OCI-LY1 (cell line): ENCODE results near the gene BMP5.

Experiments used
- H2AFZ ChIP-seq: fragments of 200-600 bp; sonication (generic), shearing (Covaris generic); 2 replicates; pipeline ENCODE4 v1.6.0; 2014; ENCODE audit warnings: antibody characterized with exemption, mild to moderate bottlenecking, low read length
- H3F3A ChIP-seq: fragments of 200-600 bp; sonication (generic), shearing (Covaris generic); 2 replicates; pipeline ENCODE4 v1.6.0; 2014; ENCODE audit warnings: mild to moderate bottlenecking, antibody characterized with exemption, low read length, moderate library complexity; ENCODE audit not compliant: insufficient read depth
- H3K27ac ChIP-seq: fragments of 200-600 bp; sonication (generic); 2 replicates; pipeline ENCODE4 v1.5.1; 2014; ENCODE audit warnings: low read length, mixed run types, mild to moderate bottlenecking, low read depth; ENCODE audit not compliant: poor library complexity, severe bottlenecking
- H3K27me3 ChIP-seq: fragments of 200-600 bp; sonication (generic); 2 replicates; pipeline ENCODE4 v1.6.0; 2014; ENCODE audit warnings: antibody characterized with exemption, mild to moderate bottlenecking, low read length, moderate library complexity; ENCODE audit not compliant: insufficient read depth
- H3K36me3 ChIP-seq: fragments of 200-600 bp; sonication (generic); 2 replicates; pipeline ENCODE4 v1.6.1; 2014; ENCODE audit warnings: mild to moderate bottlenecking, antibody characterized with exemption, low read length, moderate library complexity, mixed read lengths; ENCODE audit not compliant: insufficient read depth
- H3K4me1 ChIP-seq: fragments of 200-600 bp; sonication (generic); 2 replicates; pipeline ENCODE4 v1.5.1; 2014; ENCODE audit warnings: mild to moderate bottlenecking, low read length, moderate library complexity; ENCODE audit not compliant: insufficient read depth, severe bottlenecking
- H3K4me2 ChIP-seq: fragments of 200-600 bp; sonication (generic), shearing (Covaris generic); 2 replicates; pipeline ENCODE4 v1.6.1; 2014; ENCODE audit warnings: low read length
- H3K4me3 ChIP-seq: fragments of 200-600 bp; sonication (generic); 2 replicates; pipeline ENCODE4 v1.5.1; 2014; ENCODE audit warnings: low read length, low read depth, mild to moderate bottlenecking, mixed read lengths; ENCODE audit not compliant: poor library complexity, severe bottlenecking
- H3K79me2 ChIP-seq: fragments of 200-600 bp; shearing (Covaris generic); 2 replicates; pipeline ENCODE4 v1.6.1; 2016; ENCODE audit warnings: mixed run types, low read length, mixed read lengths; ENCODE audit not compliant: insufficient read depth
- H3K9ac ChIP-seq: fragments of 200-600 bp; sonication (generic), shearing (Covaris generic); 2 replicates; pipeline ENCODE4 v1.6.1; 2014; ENCODE audit warnings: mild to moderate bottlenecking, low read length, mixed read lengths
- H3K9me2 ChIP-seq: fragments of 200-600 bp; sonication (generic), shearing (Covaris generic); 2 replicates; pipeline ENCODE4 v1.6.1; 2014; ENCODE audit warnings: low read depth, mild to moderate bottlenecking, low read length, mixed read lengths
- H3K9me3 ChIP-seq: fragments of 200-600 bp; shearing (Covaris generic); 2 replicates; pipeline ENCODE4 v1.6.1; 2014; ENCODE audit warnings: low read length, mixed read lengths
- H4K20me1 ChIP-seq: fragments of 200-600 bp; sonication (generic), shearing (Covaris generic); 2 replicates; pipeline ENCODE4 v1.6.0; 2016; ENCODE audit warnings: mild to moderate bottlenecking, low read length; ENCODE audit not compliant: insufficient read depth
- CTCF ChIP-seq: fragments of 200-600 bp; sonication (generic), shearing (Covaris generic); IDR thresholded peaks from 2 replicates; pipeline ENCODE4 v1.5.1; 2017; ENCODE audit warnings: mild to moderate bottlenecking, antibody characterized with exemption, low read length, moderate library complexity, mixed read lengths
- EZH2 ChIP-seq: fragments of 200-600 bp; sonication (generic), shearing (Covaris generic); IDR thresholded peaks from 2 replicates; pipeline ENCODE4 v1.8.0; 2017; ENCODE audit warnings: borderline replicate concordance, mixed run types, mild to moderate bottlenecking, antibody characterized with exemption, low read length, moderate library complexity, mixed read lengths

BMP5 gene

GRCh38 chr6:55918639-55919038 lies 43.2 kb upstream of the BMP5 start:
- no peak overlapping the region for H3K27ac ChIP-seq
- no peaks in the 10 kb centered on the region for H3K27me3 ChIP-seq
- TF ChIP-seq EZH2 (no peak), CTCF (no peak)
- H2AFZ ChIP-seq = no peak overlapping the region
- no peaks in the 10 kb centered on the region for H3K36me3 ChIP-seq
- H3K4me2 ChIP-seq = no peak overlapping the region
- no peak overlapping the region for H3K9ac ChIP-seq
- H4K20me1 ChIP-seq = no peaks in the 10 kb centered on the region
- H3K9me2 ChIP-seq = no peaks in the 10 kb centered on the region
- no peaks in the 10 kb centered on the region for H3F3A ChIP-seq
- no peaks in the 10 kb centered on the region for H3K9me3 ChIP-seq
- H3K79me2 ChIP-seq = no peaks in the 10 kb centered on the region
- H3K4me3 ChIP-seq = no peak overlapping the region
- no peaks in the 10 kb centered on the region for H3K4me1 ChIP-seq

- no peak for TF ChIP-seq CTCF
- TF ChIP-seq EZH2 = no peak
- no peaks in the 10 kb centered on the region for H3K9me3 ChIP-seq
- H3K9ac ChIP-seq = no peak overlapping the region
- H3K79me2 ChIP-seq = no peaks in the 10 kb centered on the region
- H3K4me1 ChIP-seq = no peaks in the 10 kb centered on the region
- no peaks in the 10 kb centered on the region for H3K27me3 ChIP-seq
- no peak overlapping the region for H3K4me2 ChIP-seq
- H4K20me1 ChIP-seq = no peaks in the 10 kb centered on the region
- H3K4me3 ChIP-seq = no peak overlapping the region
- no peaks in the 10 kb centered on the region for H3K36me3 ChIP-seq
- H3K9me2 ChIP-seq = no peaks in the 10 kb centered on the region
- H3F3A ChIP-seq = no peaks in the 10 kb centered on the region
- no peak overlapping the region for H3K27ac ChIP-seq
- H2AFZ ChIP-seq = no peak overlapping the region
Measured at GRCh38 chr6:55917751-55918415, 42.5 kb upstream of the BMP5 start.

- no peak overlapping the region for H3K9ac ChIP-seq
- no peak overlapping the region for H3K4me2 ChIP-seq
- H4K20me1 ChIP-seq = no peaks in the 10 kb centered on the region
- no peaks in the 10 kb centered on the region for H3K4me1 ChIP-seq
- H3K27me3 ChIP-seq = no peaks in the 10 kb centered on the region
- no peaks in the 10 kb centered on the region for H3F3A ChIP-seq
- H3K9me3 ChIP-seq = no peaks in the 10 kb centered on the region
- no peaks in the 10 kb centered on the region for H3K9me2 ChIP-seq
- H3K27ac ChIP-seq = no peak overlapping the region
- H2AFZ ChIP-seq = no peak overlapping the region
- TF ChIP-seq CTCF (no peak), EZH2 (no peak)
- no peak overlapping the region for H3K4me3 ChIP-seq
- no peaks in the 10 kb centered on the region for H3K36me3 ChIP-seq
- no peaks in the 10 kb centered on the region for H3K79me2 ChIP-seq
Measured at GRCh38 chr6:55916188-55916587, 40.8 kb upstream of the BMP5 start.
